Memory B cell (primary cell): ENCODE measurements around the gene LMCD1.

Source experiments
- ATAC-seq: fragments of 150-1000 bp; cut with Tn5 transposase; 2 replicates; pipeline ENCODE4 v1.10.0; 2021; ENCODE audit warnings: low read depth, mild to moderate bottlenecking, moderate library complexity
- DNase-seq, 2 donors: peaks; one replicate each; pipeline ENCODE4 v3.0.0; 2022; ENCODE audit warnings: low spot score in 2 of 2
- H3K27ac Mint-ChIP-seq: one replicate; pipeline ENCODE4 v1.8.0; 2022; ENCODE audit warnings: mild to moderate bottlenecking, moderate library complexity, mixed read lengths
- H3K27me3 Mint-ChIP-seq: one replicate; pipeline ENCODE4 v1.8.0; 2022; ENCODE audit warnings: mixed read lengths
- H3K36me3 Mint-ChIP-seq: one replicate; pipeline ENCODE4 v1.8.0; 2022; ENCODE audit warnings: mild to moderate bottlenecking, mixed read lengths
- H3K4me1 Mint-ChIP-seq: one replicate; pipeline ENCODE4 v1.8.0; 2022; ENCODE audit warnings: mixed read lengths
- H3K4me3 Mint-ChIP-seq: one replicate; pipeline ENCODE4 v1.8.0; 2022; ENCODE audit warnings: mild to moderate bottlenecking, moderate library complexity, mixed read lengths
- H3K9me3 Mint-ChIP-seq: one replicate; pipeline ENCODE4 v1.8.0; 2022; ENCODE audit warnings: mixed read lengths

LMCD1 gene

DNA sequence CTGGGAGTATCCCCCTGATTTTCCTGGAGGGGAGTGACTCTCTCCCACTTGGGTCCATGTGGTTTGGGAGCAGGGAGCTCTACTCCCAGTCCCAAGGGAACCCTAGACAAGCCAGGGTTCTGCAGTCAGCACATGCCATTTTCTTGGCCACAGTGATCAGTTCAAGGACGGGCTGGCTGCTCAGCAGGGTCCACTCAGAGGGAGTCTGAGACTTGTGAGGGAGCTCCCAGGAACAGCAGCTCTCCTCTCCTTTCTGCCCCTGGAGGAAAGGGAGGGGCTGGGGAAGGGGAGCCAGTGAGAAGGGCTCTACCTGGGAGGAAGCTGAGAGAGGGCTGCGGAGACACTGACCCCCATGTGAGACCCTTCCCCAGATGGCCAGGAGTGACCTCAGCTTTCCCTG is 29.1 kb upstream of the LMCD1 start:
- no peak for DNase-seq
- H3K4me1 Mint-ChIP-seq = no peaks in the 10 kb centered on the region
- no peak overlapping the region for H3K4me3 Mint-ChIP-seq
- no peak for ATAC-seq
- peaks cover 3% of the 10 kb centered on the region for H3K27me3 Mint-ChIP-seq
- no peaks in the 10 kb centered on the region for H3K9me3 Mint-ChIP-seq
- H3K27ac Mint-ChIP-seq = no peak overlapping the region
- H3K36me3 Mint-ChIP-seq = no peaks in the 10 kb centered on the region

DNA sequence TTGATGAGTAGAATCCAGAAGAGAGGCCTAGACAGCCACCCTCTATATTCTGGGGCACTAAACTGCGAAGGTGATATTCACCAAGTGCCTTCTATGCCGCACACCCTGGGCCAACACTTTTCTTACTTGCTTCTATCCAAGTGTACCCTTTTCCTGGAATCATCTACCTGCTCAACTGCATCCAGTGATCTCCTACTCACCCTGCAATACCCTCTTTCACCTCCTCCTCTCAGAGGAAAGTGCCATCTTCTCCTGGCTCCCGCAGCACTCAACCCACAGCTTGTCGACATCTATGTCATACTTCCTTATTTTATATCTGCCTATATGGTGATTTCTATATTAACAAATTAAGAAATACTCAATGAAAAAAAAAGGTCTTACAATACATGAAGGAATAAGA is 28.6 kb upstream of the LMCD1 start:
- no peak for DNase-seq
- no peaks in the 10 kb centered on the region for H3K9me3 Mint-ChIP-seq
- no peaks in the 10 kb centered on the region for H3K4me1 Mint-ChIP-seq
- no peak for ATAC-seq
- H3K27ac Mint-ChIP-seq = no peak overlapping the region
- H3K27me3 Mint-ChIP-seq = peaks cover 3% of the 10 kb centered on the region
- H3K36me3 Mint-ChIP-seq = no peaks in the 10 kb centered on the region
- no peak overlapping the region for H3K4me3 Mint-ChIP-seq

DNA sequence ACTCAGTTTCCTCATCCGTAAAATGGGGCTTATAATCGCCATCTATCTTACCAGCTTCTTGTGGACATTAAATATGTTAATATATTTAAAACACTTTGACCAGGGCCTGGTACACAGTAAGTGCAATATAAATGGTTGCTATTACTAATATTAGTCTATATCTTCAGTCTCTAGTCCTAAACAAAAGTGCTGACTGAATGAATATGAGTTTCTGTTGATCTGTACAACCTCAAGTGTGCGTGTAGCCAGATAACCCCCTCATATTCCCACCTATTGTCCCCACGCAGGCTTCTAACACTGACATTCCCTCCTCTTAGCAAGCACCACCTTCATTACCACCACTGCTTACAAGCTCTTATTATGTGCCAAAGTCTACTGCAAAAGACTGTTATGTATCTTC is 27.6 kb upstream of the LMCD1 start:
- no peaks in the 10 kb centered on the region for H3K4me1 Mint-ChIP-seq
- no peak for ATAC-seq

DNA sequence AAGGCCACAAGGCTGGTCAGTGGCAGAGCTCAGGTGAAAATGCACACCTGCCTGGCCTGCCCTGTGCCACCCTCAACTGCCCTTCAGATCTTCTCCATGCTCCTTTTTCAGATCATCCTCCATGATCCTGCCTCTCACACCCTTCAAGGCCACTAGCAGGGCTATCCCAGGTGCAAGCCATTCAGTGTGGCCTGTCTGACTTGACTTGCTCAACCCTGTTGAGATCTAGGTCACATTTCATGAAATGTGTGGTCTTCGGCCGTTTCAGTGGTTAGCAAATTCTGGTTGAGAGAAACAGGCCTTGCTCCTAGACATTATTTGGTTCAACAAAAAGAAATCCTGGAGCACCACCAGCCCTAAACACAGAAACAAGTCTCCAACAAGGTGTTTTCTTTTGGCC is 26.6 kb upstream of the LMCD1 start:
- Mint-ChIP-seq H3K36me3 (no peaks in the 10 kb centered on the region), H3K27me3 (peaks cover 1% of the 10 kb centered on the region), H3K9me3 (no peaks in the 10 kb centered on the region), H3K4me1 (no peaks in the 10 kb centered on the region), H3K27ac (no peak overlapping the region), H3K4me3 (no peak overlapping the region)
- DNase-seq = no peak
- no peak for ATAC-seq

More for the DNA sequence above, 27.6 kb upstream of the LMCD1 start:
- DNase-seq = no peak
- Mint-ChIP-seq H3K9me3 (no peaks in the 10 kb centered on the region), H3K27ac (no peak overlapping the region), H3K4me3 (no peak overlapping the region), H3K36me3 (no peaks in the 10 kb centered on the region), H3K27me3 (peaks cover 1% of the 10 kb centered on the region)

- H3K4me3 Mint-ChIP-seq = no peak overlapping the region
Measured at GRCh38 chr3:8480699-8481098, 20.9 kb upstream of the LMCD1 start.

GRCh38 chr3:8481380-8481779 is 20.2 kb upstream of the LMCD1 start:
- H3K4me1 Mint-ChIP-seq = no peaks in the 10 kb centered on the region
- H3K9me3 Mint-ChIP-seq = no peaks in the 10 kb centered on the region
- no peak for ATAC-seq
- H3K36me3 Mint-ChIP-seq = no peaks in the 10 kb centered on the region
- H3K27ac Mint-ChIP-seq = no peak overlapping the region
- no peak overlapping the region for H3K4me3 Mint-ChIP-seq
- no peaks in the 10 kb centered on the region for H3K27me3 Mint-ChIP-seq
- DNase-seq = no peak

More at GRCh38 chr3:8480699-8481098, 20.9 kb upstream of the LMCD1 start:
- ATAC-seq (no peak), DNase-seq (no peak)
- H3K4me1 Mint-ChIP-seq = no peaks in the 10 kb centered on the region
- H3K9me3 Mint-ChIP-seq = no peaks in the 10 kb centered on the region
- H3K36me3 Mint-ChIP-seq = no peaks in the 10 kb centered on the region
- H3K27me3 Mint-ChIP-seq = no peaks in the 10 kb centered on the region
- H3K27ac Mint-ChIP-seq = no peak overlapping the region

GRCh38 chr3:8482263-8482662 is 19.4 kb upstream of the LMCD1 start:
- no peaks in the 10 kb centered on the region for H3K4me1 Mint-ChIP-seq
- no peak overlapping the region for H3K4me3 Mint-ChIP-seq
- H3K27ac Mint-ChIP-seq = no peak overlapping the region
- DNase-seq = no peak
- no peak for ATAC-seq
- H3K27me3 Mint-ChIP-seq = no peaks in the 10 kb centered on the region
- H3K9me3 Mint-ChIP-seq = no peaks in the 10 kb centered on the region
- no peaks in the 10 kb centered on the region for H3K36me3 Mint-ChIP-seq

GRCh38 chr3:8482960-8483665 is 18.5 kb upstream of the LMCD1 start:
- no peak overlapping the region for H3K4me3 Mint-ChIP-seq
- H3K9me3 Mint-ChIP-seq = no peaks in the 10 kb centered on the region
- ATAC-seq (no peak), DNase-seq (no peak)
- no peaks in the 10 kb centered on the region for H3K4me1 Mint-ChIP-seq
- no peaks in the 10 kb centered on the region for H3K36me3 Mint-ChIP-seq
- no peaks in the 10 kb centered on the region for H3K27me3 Mint-ChIP-seq
- no peak overlapping the region for H3K27ac Mint-ChIP-seq

- no peak for ATAC-seq
- H3K4me1 Mint-ChIP-seq = no peaks in the 10 kb centered on the region
- no peaks in the 10 kb centered on the region for H3K36me3 Mint-ChIP-seq
- no peaks in the 10 kb centered on the region for H3K9me3 Mint-ChIP-seq
- H3K27me3 Mint-ChIP-seq = no peaks in the 10 kb centered on the region
- DNase-seq = no peak
- H3K27ac Mint-ChIP-seq = no peak overlapping the region
- no peak overlapping the region for H3K4me3 Mint-ChIP-seq
Measured at GRCh38 chr3:8484409-8485140, 17.0 kb upstream of the LMCD1 start.

DNA sequence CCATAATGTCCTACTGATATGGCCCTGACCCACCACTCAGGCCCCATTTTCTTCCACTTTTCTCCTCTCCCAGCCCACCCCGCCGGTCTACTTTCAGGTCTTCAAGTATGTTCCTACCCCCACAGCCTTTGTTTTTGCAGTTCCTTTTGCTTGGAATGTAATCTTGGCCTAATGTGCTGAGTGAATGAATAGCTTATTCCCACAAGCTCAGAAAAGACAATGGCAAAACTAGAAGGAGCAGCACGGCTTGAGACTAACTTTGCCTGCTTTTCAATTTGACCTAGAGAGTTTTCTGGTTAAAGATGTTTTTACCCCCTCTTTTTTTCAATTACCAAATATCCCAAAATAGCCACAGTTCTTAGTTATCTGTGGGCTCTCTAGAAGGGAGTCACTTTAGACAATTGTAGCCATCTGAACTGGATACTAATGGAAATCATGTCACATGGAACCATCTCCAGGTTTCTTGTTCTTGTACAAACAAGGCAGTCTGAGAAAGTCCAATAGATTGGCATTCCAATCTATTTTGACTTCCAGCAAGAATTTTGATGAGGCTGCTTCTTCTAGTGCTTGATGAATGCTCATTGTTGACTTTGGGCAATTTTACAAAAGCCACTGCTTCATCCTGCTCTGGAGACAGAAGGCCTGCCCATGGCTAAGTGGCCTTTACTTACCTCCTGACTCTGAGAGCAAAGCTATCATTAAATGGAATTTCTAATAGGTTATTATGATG is 16.3 kb upstream of the LMCD1 start:
- no peak for ATAC-seq
- Mint-ChIP-seq H3K4me3 (no peak overlapping the region), H3K27ac (no peak overlapping the region), H3K4me1 (no peaks in the 10 kb centered on the region), H3K9me3 (no peaks in the 10 kb centered on the region), H3K27me3 (no peaks in the 10 kb centered on the region), H3K36me3 (no peaks in the 10 kb centered on the region)
- no peak for DNase-seq

- DNase-seq (no peak), ATAC-seq (no peak)
- H3K4me1 Mint-ChIP-seq = no peaks in the 10 kb centered on the region
- no peaks in the 10 kb centered on the region for H3K36me3 Mint-ChIP-seq
- no peak overlapping the region for H3K27ac Mint-ChIP-seq
- no peak overlapping the region for H3K4me3 Mint-ChIP-seq
- no peaks in the 10 kb centered on the region for H3K9me3 Mint-ChIP-seq
- no peaks in the 10 kb centered on the region for H3K27me3 Mint-ChIP-seq
Measured at GRCh38 chr3:8485943-8486342, 15.7 kb upstream of the LMCD1 start.

DNA sequence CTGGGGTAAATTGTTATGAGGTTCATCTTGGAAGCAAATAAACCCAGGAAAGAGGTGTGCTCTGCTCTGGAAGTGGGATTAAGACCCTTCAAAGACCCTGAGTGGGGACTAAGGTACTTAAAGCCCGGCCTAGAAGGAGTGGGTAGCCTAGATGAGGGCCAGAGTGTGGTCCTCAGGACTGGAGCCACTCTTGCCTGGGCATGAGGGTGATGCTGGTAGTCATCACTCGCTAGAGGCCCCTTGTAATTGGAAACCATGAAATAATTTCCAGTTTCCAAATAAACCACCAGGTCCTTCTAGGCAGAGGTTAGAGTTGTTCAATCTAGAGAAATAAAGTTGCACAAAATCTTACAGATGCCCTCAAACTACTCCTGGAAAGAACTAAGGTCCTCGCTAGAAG is 15.2 kb upstream of the LMCD1 start:
- Mint-ChIP-seq H3K9me3 (no peaks in the 10 kb centered on the region), H3K27ac (no peak overlapping the region), H3K4me1 (no peaks in the 10 kb centered on the region), H3K4me3 (no peak overlapping the region), H3K36me3 (no peaks in the 10 kb centered on the region), H3K27me3 (no peaks in the 10 kb centered on the region)
- DNase-seq (no peak), ATAC-seq (no peak)

DNA sequence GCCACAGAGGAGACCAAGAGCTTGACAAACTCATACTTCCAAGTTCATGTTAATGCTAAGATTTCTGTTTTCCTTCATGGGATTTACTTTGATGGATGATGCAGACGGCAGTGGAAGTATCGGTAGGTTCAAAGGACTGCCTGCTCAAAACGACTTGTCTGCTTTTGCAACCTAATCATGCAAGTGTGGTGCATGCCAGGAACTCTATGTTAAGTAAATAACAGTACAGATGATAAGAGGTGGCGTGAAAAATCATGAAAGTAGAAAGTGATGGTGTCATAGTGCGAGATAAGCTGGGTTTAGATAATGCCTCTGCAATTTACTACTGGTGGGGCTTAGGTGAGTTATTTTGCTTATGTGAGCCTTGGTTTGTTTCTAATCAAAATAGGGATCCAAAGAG is 14.7 kb upstream of the LMCD1 start:
- Mint-ChIP-seq H3K4me3 (no peak overlapping the region), H3K27ac (no peak overlapping the region), H3K4me1 (no peaks in the 10 kb centered on the region), H3K27me3 (no peaks in the 10 kb centered on the region), H3K36me3 (no peaks in the 10 kb centered on the region), H3K9me3 (no peaks in the 10 kb centered on the region)
- no peak for ATAC-seq
- DNase-seq = no peak

GRCh38 chr3:8488411-8488810 is 13.2 kb upstream of the LMCD1 start:
- no peak overlapping the region for H3K4me3 Mint-ChIP-seq
- no peaks in the 10 kb centered on the region for H3K27me3 Mint-ChIP-seq
- no peak overlapping the region for H3K27ac Mint-ChIP-seq
- ATAC-seq = no peak
- no peaks in the 10 kb centered on the region for H3K9me3 Mint-ChIP-seq
- no peaks in the 10 kb centered on the region for H3K36me3 Mint-ChIP-seq
- H3K4me1 Mint-ChIP-seq = no peaks in the 10 kb centered on the region
- DNase-seq = no peak
